Vagina (tissue), 2 donors: ENCODE measurements around the gene ELP1. TPM values are rescaled to one million over a fixed set of nuclear protein-coding genes. Genes with fewer than 3 reads are reported as not detected.
"Not testable (repeated sequence)": the region's sequence is repeated elsewhere in the genome, so short reads cannot be mapped to it uniquely, and the experiment has no call there.

Source experiments
- DNase-seq, 2 donors: peaks; one replicate each; pipeline ENCODE4 v3.0.0-alpha.2; 2017; ENCODE audit errors: extremely low spot score in 2 of 2
- H3K27ac ChIP-seq: fragments of 200-600 bp; sonication (generic); one replicate; pipeline ENCODE4 v1.5.1; 2019
- H3K27me3 ChIP-seq: fragments of 200-600 bp; sonication (generic); one replicate; pipeline ENCODE4 v1.5.1; 2019
- H3K36me3 ChIP-seq, 2 donors: fragments of 200-600 bp; sonication (generic); one replicate each; pipeline ENCODE4 v1.5.1; 2017 to 2019
- H3K4me1 ChIP-seq: fragments of 200-600 bp; sonication (generic); one replicate; pipeline ENCODE4 v1.5.1; 2019
- H3K4me3 ChIP-seq, 2 donors: fragments of 200-600 bp; sonication (generic); 1 replicate in 1 of 2; 2 replicates in 1 of 2; pipeline ENCODE4 v1.5.1; 2016 to 2019
- H3K9me3 ChIP-seq: fragments of 200-600 bp; sonication (generic); one replicate; pipeline ENCODE4 v1.5.1; 2019
- POLR2A ChIP-seq, 2 donors: fragments of 450-650 bp; IDR thresholded peaks; one replicate each; pipeline ENCODE4 v1.6.1; 2017; ENCODE audit warnings: antibody characterized with exemption in 2 of 2, mild to moderate bottlenecking in 2 of 2, moderate library complexity in 2 of 2
- POLR2AphosphoS5 ChIP-seq, 2 donors: sonication (generic); formaldehyde crosslinking; IDR thresholded peaks; one replicate each; pipeline ENCODE4 v1.9.0; 2017; ENCODE audit warnings: antibody characterized with exemption in 2 of 2, mild to moderate bottlenecking in 2 of 2, low read depth in 1 of 2; ENCODE audit not compliant: insufficient read depth in 1 of 2
- intact Hi-C: fragments of 100-400 bp; cut with DNase I; formaldehyde crosslinking; loops from one replicate; pipeline ENCODE4 v1.15.1; 2023
- total RNA-seq: library from RNA; depleted of rRNA; stranded (reverse); fragments of >200 nt; gene quantifications from one replicate; pipeline ENCODE4 v1.2.3, GENCODE V29; 2016
- TF ChIP-seq, protein P1 (sequence below), 3 experiments: fragments of 450-650 bp in 2 of 3; fragments of 200-600 bp in 1 of 3; sonication (generic) in 1 of 3; IDR thresholded peaks; one replicate each; pipeline ENCODE4 v1.5.1; 2017 to 2019; ENCODE audit warnings: antibody characterized with exemption in 3 of 3, mild to moderate bottlenecking in 2 of 3, moderate library complexity in 2 of 3

ELP1 gene
- total RNA-seq, 1 donor from 2014 or later: 16.9 TPM

DNA sequence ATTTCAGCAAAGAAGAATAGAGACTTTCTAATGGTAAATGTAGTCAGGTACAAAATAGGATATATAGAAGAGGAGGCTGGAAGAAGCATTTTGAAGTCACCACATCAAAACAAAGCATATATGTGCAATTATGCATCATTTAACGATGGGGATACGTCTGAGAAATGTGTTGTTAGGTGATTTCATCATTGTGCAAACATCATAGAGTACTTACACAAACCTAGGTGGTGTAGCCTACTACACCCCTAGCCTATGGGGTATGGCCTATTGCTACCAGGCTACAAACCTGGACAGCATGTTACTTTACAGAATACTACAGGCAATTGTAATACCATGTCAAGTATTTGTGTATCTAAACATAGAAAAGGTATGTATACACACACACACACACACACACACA is 28.4 kb downstream of the ELP1 start:
- no peak for DNase-seq
- Histone ChIP-seq H3K27me3 (no peaks in the 10 kb centered on the region), H3K9me3 (no peaks in the 10 kb centered on the region), H3K36me3 (peaks cover 0 to 62% of the 10 kb centered on the region in 2 donors), H3K4me1 (no peaks in the 10 kb centered on the region), H3K4me3 (no peak overlapping the region), H3K27ac (no peak overlapping the region)
- TF ChIP-seq, protein P1, sequence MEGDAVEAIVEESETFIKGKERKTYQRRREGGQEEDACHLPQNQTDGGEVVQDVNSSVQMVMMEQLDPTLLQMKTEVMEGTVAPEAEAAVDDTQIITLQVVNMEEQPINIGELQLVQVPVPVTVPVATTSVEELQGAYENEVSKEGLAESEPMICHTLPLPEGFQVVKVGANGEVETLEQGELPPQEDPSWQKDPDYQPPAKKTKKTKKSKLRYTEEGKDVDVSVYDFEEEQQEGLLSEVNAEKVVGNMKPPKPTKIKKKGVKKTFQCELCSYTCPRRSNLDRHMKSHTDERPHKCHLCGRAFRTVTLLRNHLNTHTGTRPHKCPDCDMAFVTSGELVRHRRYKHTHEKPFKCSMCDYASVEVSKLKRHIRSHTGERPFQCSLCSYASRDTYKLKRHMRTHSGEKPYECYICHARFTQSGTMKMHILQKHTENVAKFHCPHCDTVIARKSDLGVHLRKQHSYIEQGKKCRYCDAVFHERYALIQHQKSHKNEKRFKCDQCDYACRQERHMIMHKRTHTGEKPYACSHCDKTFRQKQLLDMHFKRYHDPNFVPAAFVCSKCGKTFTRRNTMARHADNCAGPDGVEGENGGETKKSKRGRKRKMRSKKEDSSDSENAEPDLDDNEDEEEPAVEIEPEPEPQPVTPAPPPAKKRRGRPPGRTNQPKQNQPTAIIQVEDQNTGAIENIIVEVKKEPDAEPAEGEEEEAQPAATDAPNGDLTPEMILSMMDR (IDR thresholded peaks at IDR 0.05): no peak
- TF ChIP-seq POLR2AphosphoS5 (IDR thresholded peaks at IDR 0.05; ENCODE audit: insufficient read depth in 1 of 2, low read depth in 1 of 2): no peak
- no peak for TF ChIP-seq POLR2A (IDR thresholded peaks at IDR 0.05)
- intact Hi-C loops: no loop called here

DNA sequence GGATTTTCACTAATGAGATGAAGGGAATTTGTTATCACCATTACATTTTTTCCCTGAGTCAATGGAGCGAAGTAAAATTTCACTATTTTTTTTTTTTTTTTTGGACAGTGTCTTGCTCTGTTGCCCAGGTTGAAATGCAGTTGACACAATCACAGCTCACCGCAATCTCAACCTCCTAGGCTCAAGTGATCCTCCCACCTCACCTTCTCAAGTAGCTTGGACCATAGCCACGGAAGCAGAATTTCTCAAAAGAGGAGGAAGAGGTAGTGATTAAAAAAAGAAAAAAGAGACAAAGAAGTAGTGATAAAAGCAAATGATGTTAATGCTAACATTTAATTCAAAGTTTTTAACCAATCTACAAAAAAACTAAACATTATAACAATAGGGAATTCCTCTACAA is 29.8 kb downstream of the ELP1 start:
- intact Hi-C loops: no loop called here
- Histone ChIP-seq H3K9me3 (no peaks in the 10 kb centered on the region), H3K27ac (no peak overlapping the region), H3K4me3 (no peak overlapping the region), H3K4me1 (no peaks in the 10 kb centered on the region), H3K36me3 (peaks cover 0 to 61% of the 10 kb centered on the region in 2 donors), H3K27me3 (no peaks in the 10 kb centered on the region)
- no peak for DNase-seq
- TF ChIP-seq, protein P1 (IDR thresholded peaks at IDR 0.05): no peak
- no peak for TF ChIP-seq POLR2A (IDR thresholded peaks at IDR 0.05)
- no peak for TF ChIP-seq POLR2AphosphoS5 (IDR thresholded peaks at IDR 0.05; ENCODE audit: insufficient read depth in 1 of 2, low read depth in 1 of 2)

DNA sequence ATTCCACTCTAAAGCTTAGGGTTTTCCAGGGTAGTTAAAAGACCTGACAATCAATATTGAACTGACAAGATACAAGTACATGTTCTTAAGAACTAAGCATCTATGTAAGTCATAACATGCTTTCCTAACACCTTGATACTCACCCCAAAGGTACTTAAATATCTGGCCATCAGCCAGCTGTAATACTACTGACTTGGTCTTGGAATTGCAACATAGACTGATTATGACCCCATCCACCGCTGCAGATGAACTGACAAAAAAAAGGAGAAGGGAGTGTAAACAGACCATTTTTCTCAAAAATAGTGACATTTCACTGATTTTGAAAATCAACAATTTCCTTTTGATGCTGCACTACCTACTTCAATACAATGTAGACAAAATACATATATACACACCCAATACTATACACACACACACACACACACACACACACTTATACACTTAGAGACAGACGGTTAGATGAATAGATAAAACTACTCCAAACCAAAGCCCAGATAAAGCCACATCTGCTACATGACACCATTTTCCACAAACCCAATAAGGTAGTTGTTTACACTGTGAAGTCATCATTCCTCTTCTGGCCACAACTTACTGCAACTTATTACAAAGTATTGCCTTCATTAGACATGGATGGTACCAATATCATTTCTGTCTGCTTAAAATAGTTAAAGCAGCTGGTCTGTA is 30.4 kb downstream of the ELP1 start:
- H3K27ac ChIP-seq: no peak overlapping the region
- H3K27me3 ChIP-seq: no peaks in the 10 kb centered on the region
- no peak overlapping the region for H3K4me3 ChIP-seq
- no peak for DNase-seq
- no peaks in the 10 kb centered on the region for H3K4me1 ChIP-seq
- H3K36me3 ChIP-seq: peaks cover 0 to 67% of the 10 kb centered on the region in 2 donors
- TF ChIP-seq, protein P1 (IDR thresholded peaks at IDR 0.05): no peak
- no peak for TF ChIP-seq POLR2A (IDR thresholded peaks at IDR 0.05)
- no peak for TF ChIP-seq POLR2AphosphoS5 (IDR thresholded peaks at IDR 0.05; ENCODE audit: insufficient read depth in 1 of 2, low read depth in 1 of 2)
- H3K9me3 ChIP-seq: no peaks in the 10 kb centered on the region
- intact Hi-C loops: no loop called here

DNA sequence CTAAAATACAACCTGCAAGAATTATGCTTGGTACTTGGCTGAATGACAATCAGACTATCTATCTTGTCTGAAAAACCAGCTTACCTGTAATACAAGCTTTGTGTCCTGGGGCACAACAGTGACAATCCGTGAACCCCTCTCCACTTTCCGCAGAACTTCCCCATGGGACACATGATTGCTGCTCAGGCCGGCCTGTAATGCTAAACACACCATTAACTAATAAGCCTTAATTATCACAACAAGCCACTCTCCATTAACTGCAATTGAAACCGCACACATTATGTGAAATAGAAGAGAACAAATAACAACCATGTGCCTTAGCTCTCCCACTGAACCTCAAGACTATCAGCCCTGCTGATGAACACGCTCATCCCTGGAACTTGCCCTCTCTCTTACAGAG is 33.7 kb downstream of the ELP1 start:
- Histone ChIP-seq H3K36me3 (peaks cover 0 to 74% of the 10 kb centered on the region in 2 donors), H3K9me3 (no peaks in the 10 kb centered on the region), H3K27ac (no peak overlapping the region), H3K27me3 (no peaks in the 10 kb centered on the region), H3K4me3 (no peak overlapping the region), H3K4me1 (no peaks in the 10 kb centered on the region)
- DNase-seq: no peak
- intact Hi-C loops: no loop called here
- TF ChIP-seq POLR2A (IDR thresholded peaks at IDR 0.05) (no peak), POLR2AphosphoS5 (IDR thresholded peaks at IDR 0.05; ENCODE audit: insufficient read depth in 1 of 2, low read depth in 1 of 2) (no peak)
- TF ChIP-seq, protein P1 (IDR thresholded peaks at IDR 0.05): no peak

DNA sequence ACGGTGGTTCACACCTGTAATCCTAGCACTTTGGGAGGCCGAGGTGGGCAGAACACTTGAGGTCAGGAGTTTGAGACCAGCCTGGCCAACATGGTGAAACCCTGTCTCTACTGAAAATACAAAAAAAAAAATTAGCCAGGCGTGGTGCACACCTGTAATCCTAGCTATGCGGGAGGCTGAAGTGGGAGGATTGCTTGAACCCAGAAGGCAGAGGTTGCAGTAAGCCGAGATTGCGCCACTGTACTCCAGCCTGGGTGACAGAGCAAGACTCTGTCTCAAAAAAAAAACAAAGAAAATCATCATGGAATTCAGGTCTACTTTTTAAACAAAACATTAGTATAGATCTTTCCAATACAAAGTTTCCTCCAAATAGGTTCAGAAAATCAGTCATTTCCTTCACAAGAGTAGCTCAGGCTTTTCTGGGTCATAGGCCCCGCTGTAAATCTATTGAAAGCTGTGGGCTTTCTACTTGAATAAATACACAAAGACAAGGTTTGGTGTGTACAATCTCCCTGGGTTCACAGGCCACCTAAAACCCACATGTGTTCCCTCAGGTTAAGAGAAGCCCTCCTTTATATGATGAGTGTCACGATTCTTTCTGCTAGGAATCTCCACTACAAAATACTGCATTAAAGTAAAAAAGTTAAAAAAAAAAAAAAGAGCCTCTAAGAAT is 34.8 kb downstream of the ELP1 start:
- H3K27me3 ChIP-seq, H3K4me3 ChIP-seq, H3K9me3 ChIP-seq, H3K27ac ChIP-seq, intact Hi-C loops, DNase-seq, H3K4me1 ChIP-seq: not testable (repeated sequence)
- peaks cover 0 to 70% of the 10 kb centered on the region in 2 donors for H3K36me3 ChIP-seq
